Left colon (tissue), 2 donors: Measurements from ENCODE around the gene ZNF281. TPM values are rescaled to one million over a fixed set of nuclear protein-coding genes. Genes with fewer than 3 reads are reported as not detected.
"Not testable (repeated sequence)": the region's sequence is repeated elsewhere in the genome, so short reads cannot be mapped to it uniquely, and the experiment has no call there.

Experiments
- ATAC-seq: fragments of 200-7000 bp; cut with Tn5 transposase; one replicate; pipeline ENCODE4 v1.9.1; 2020; ENCODE audit warnings: mild to moderate bottlenecking, moderate library complexity
- DNase-seq, 2 donors: peaks; one replicate each; pipeline ENCODE4 v3.0.0-alpha.2; 2020
- intact Hi-C, 2 donors: fragments of 100-400 bp; cut with DNase I in 1 of 2; cut with micrococcal nuclease in 1 of 2; formaldehyde crosslinking; loops; one replicate each; pipeline versions ENCODE4 v1.11.2 to v1.14.0; 2022; cut with DNase I, micrococcal nuclease
- total RNA-seq, 2 donors: library from RNA; stranded (reverse); fragmentation: NEBNext Ultra II Directional; extraction: Animal tissue kit (Norgen Biotek cat#: 25700); gene quantifications; one replicate each; pipeline ENCODE4 v1.2.1, GENCODE V29; 2021
- donor health status: DM: no; HTN: no; CAD: no.
- donor health status: DM: yes; HTN: yes; CAD: no.

The ZNF281 gene
- total RNA-seq, 2 donors from 2014 or later = 6.8 to 9.2 TPM

DNA sequence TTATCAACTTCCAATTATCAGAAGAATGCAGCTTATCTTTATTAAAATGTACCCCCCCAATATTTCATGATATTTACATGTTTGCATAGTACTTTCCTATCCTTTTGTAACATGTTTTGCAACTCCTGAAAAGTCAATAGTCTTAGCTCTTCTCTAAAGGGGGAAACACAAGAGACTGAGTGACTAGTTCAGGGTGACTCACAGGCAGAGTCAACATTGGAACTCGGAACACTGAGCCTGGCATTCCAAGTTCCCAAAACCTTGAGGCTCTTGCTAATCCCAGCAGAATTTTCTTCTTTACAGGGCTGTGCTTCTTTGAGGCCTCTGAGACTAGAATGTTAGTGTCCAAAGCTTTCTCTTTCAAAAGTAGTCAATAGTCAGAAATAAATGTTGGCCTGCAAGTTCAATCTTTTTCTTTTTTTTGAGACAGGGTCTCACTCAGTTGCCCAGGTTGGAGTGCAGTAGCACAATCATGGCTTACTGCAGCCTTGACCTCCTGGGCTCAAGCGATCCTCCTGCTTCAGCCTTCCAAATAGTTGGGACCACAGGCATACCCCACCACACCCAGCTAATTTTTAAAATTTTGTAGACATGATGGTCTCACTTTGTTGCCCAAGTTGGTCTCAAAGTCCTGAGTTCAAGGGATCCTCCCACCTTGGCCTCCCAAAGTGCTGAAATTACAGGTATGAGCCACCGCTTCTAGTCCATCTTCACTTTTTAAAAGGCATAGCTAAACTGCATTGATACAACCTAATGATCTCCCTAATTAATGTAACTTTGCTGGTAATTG lies 37.5 kb downstream of the ZNF281 start:
- intact Hi-C loops = no loop called here
- DNase-seq (no peak), ATAC-seq (no peak)

DNA sequence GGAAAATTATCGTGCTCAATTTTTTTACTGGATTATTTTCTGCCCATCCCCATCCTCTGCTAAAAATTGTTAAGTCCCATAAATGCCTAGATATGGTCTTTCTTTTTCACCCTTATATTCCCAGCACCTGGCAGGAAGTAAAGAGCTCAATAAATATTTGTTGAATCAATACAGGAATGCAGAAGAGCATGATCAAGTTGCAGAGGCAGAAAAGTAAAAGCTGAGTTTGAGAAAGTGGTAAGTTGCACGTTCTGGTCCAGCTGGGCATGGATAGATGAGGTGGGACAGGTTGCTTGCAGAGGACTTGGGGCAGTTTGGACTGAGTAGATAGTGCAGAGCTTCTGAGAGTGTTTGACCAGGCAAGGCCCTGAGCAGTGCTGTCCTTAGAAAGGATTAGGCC lies 40.1 kb downstream of the ZNF281 start:
- no peak for DNase-seq
- intact Hi-C loops = no loop called here
- ATAC-seq = no peak

DNA sequence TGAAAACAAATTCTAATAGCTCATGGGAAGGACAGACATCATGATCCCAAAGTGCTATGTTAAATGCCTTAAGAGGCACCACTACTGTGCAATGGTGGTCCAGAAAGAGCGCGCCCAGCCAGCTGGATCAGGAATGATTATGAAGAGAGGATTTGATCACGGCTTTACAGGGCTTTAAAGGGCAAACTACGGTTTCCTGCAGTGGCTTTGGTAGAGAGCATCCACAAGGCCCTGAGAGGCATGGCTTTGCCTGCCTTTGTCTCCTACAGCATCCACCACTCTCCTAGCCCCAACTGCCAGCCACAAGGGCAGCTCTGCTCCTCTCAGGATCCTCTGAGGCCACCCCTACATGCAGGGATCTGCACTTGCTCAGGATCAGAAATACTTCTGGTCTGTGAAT lies 40.7 kb downstream of the ZNF281 start:
- intact Hi-C loops = no loop called here
- DNase-seq (no peak), ATAC-seq (no peak)

DNA sequence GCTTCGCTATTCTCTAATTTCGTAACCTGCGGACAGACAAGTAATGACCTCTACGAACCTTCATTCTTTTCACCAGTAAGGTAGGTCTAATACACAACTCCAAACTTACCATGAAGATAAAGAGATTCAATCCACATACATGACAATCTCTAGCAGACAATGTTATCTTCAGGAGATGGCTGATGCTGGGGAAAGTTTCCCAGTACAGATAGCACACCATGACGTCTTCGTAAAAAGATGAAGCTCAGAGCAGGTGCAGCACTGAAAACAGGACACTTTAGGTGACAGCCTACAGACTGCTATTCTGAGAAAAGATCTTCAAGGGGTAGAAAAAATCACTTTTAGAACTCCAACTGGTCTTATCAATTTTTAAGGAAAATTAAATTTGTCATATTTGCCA lies 41.3 kb downstream of the ZNF281 start:
- intact Hi-C loops = no loop called here
- ATAC-seq (no peak), DNase-seq (no peak)

DNA sequence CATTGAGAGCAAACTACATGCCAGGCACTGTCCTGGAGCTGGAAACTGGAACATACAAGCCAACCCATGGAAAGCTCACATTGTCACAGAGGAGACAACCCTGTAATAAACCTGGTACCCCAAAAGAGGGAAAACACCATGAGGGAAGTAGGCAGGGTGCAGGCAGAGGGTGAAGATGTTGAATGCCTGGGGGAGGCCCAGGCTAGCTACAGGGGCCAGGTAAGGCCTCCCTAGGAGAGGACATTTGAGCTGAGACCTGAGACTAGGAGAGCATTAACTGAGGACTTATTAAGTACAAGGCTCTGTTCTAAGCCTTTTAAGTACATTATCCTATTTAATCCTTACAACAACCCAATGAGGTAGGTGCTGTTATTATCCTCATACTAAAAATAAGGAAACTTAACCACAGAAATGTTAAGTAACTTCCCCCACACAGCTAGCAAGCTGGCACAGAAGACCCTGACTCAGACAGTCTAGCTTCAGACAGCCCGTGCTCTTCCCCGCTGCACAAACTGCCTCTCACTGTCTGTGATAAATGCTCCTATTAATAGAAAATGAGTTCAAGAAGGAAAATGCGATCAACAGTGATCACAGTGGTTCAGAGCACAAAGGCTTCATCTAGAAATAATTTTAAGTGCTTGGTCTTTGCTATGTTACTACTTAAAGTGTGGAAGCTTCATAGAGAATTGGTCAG lies 41.8 kb downstream of the ZNF281 start:
- intact Hi-C loops = no loop called here
- ATAC-seq (no peak), DNase-seq (no peak)

DNA sequence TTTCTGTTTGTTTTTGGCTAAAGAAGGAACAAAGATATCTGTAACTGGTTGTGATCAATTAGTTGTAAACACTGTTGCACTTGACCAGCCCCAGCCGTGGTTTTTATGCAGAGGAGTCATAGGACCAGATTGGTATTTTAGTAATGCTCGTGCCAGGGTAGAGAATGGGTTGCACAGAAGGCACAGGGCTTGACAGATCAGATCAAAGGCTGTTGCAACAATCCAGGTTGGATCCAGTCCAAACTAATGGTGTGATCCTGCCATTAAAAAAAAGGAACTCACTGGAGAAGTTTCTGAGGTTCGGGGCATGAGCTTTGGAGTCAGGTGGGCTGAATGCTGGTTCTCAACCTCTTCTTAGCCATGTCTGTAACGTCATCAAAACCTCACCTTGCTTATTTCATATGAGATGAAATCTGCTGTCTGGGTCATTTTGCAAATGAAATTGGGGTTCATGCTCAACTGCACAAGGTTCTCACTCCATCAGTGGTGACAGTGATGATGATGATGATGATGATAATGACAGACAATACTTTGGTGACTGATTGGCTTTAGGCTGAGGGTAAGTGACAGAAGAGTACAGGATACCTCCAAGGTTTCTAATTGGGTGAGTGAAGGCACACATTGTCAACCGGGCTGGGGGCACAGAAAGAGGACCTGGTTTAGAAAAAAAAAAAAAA lies 43.1 kb downstream of the ZNF281 start:
- ATAC-seq = no peak
- DNase-seq = no peak
- intact Hi-C loops = no loop called here

DNA sequence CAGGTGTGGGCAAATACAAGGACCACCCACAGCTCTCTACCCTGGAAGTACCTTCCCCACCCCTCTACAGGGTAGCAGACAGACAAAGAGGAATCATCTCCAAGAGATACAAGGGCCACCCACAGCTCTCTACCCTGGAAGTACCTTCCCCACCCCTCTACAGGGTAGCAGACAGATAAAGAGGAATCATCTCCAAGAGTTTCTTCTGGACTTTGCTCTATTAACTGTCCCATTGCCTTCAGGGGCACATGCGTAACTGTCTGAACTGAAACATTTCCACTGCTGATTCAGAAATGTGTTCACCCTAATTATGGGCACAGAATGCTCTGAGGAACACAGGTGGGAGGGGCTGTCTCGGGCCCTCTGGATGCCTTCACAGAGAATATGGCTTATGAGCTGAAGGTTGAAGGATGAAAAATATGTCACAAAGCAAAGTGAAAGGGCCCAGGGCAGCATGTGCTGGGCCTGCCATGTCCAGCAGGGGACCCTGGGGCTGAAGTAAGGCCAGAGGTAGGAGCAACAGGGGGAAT lies 43.9 kb downstream of the ZNF281 start:
- ATAC-seq (no peak), DNase-seq (no peak)
- intact Hi-C loops = no loop called here

DNA sequence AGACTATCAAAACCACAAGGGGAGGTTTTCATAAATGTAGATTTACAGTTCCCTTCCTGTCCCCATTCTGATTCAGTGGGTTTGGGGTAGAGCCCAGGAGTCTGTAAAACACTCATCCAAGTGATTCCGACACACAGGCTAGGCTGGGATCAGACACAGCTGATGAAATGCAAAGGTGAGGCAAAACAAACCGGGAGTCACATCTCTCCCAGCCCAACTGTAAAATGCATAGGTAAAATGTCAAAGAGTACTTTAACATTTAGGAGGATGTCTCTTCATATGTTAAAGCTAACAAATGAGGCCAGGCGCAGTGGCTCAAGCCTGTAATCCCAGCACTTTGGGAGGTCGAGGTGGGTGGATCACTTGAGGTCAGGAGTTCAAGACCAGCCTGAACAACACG lies 45.0 kb downstream of the ZNF281 start:
- no peak for ATAC-seq

DNA sequence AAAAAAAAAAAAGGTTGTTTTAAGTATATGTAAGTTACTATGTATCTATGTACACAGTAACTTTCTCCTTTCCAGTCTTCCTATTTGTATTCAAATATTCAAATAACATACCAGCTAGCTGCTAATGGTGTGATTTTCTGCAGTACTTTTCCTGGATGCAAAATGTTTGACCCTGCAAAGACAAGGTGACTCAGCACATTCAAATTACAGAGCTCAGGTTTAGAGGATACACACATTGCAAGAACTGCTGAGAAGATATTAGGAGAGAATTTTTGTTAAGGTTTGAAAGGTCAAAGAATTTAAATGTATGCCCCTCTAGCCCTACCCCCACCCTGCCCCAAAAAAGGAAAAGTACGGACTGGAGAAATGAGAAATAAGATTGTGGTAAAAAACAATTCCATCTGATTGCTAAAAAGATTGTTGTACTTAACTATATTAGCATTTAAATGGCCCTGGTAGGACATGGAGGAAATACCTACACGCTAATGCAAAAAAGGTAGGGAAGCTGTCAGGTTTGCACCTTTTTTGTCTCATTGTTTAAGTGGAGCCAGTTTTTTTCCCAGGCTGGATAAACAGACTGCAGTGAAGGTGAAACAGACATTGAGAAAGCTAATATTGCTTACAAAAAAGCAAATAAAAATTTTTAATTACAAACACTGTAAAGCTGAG lies 45.6 kb downstream of the ZNF281 start:
- intact Hi-C loops = no loop called here
- DNase-seq (no peak), ATAC-seq (no peak)

More for the DNA sequence above, 45.0 kb downstream of the ZNF281 start:
- no peak for DNase-seq
- intact Hi-C loops = no loop called here

DNA sequence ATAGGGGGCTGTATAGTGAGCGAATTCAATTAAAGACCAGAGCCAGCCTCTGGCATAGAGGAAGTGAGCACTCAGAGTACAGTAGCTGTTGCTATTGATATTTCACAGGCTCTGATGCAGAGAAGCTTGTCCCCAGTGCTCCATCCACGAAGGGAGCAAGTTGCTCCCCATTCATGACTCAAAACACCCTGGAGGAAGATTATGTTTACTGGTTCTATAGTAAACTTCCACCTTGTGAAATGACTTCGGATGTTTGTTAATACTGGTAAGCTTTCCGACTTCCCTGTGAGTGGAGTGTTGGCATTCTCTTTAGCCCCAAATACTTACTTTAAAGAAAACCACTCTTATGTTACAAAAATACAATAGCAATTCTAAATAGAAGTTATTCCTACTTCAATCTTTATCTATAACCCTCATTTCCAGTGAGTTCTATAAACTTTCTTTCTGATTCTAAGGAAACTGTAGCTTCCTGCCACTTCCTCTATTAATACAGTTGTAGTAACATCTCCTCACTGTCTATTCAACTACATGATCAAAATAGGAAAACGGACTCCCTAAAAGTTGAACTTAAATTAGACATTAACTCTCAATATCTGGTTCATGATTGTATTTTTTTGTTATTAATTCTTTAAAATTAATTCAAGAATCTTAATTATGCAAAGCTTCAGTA lies 46.4 kb downstream of the ZNF281 start:
- ATAC-seq = no peak
- intact Hi-C loops = no loop called here
- DNase-seq = no peak

DNA sequence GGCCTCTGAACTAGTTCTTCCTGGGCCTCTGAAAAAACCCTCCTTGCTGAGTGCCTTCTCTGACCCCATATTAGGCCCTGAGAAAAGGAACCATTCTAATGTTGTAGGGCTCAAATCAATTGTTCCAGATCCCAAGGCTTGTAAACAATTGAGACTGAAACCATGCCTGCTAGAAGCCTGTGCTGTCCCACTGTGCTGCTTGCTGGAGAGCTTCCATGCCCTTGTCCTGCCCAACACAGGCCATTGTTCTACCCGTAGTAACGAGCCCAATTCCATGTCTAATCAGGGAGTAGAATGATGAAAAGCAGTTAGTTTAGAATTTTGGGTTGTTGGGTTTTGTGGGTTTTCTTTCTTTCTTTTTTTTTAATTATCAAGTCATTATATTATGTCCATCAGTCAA lies 47.4 kb downstream of the ZNF281 start:
- no peak for ATAC-seq
- intact Hi-C loops = no loop called here

DNA sequence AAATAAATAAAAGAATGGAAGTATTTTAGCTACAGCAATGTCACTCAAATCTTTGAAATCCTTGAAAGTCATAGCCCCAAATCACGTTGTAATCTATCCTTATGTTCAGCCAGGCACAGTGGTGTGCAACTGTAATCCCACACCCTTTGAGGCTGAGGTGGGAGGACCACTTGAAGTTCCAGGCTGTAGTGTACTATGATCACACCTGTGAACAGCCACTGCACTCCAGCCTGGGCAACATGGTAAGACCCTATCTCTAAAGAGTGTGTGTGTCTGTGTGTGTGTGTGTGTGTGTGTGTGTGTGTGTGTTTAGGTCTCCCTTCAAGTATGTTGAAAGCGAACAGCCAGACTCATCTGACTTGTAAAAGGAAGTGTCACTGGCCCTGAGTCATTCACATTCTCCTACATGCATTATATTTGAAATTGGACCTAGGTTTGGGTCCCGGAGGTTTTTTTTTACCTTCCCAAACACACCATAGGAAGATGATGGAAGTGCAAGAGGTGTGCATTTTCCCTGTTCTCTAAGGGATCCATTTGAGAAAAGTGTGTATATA lies 50.1 kb downstream of the ZNF281 start:
- ATAC-seq (no peak), DNase-seq (no peak)
- intact Hi-C loops = no loop called here

More for the DNA sequence above, 47.4 kb downstream of the ZNF281 start:
- no peak for DNase-seq

DNA sequence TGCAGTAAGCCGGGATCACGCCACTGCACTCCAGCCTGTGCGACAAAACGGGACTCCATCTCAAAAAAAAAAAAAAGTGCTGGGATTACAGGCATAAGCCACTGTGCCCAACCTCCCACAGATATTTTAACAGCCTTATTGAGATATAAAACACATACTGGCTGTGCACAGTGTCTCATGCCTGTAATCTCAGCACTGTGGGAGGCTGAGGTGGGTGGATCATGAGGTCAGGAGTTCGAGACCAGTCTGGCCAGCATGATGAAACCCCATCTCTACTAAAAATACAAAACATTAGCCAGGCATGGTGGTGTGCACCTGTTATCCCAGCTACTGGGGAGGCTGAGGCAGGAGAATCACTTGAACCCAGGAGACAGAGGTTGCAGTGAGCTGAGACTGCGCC lies 51.9 kb downstream of the ZNF281 start:
- intact Hi-C loops, ATAC-seq: not testable (repeated sequence)

DNA sequence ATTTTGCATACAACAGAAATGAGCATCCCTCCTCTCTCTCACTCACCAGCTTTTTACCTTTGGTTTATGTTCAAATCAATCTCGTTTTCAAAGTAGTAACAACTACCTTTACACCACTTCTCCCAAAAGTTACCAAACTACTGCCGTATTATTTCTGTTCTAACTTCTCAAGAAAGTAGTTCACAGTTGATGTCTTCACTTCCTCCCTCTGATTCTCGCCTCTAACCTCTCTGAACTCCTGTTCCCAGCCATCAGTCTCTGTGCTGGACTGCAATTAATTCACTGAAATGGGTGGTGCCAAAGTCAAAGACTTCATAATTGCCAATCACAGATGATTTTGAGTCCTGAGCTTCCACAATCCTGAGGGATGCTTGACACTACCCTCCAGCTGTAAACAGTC lies 54.0 kb downstream of the ZNF281 start:
- intact Hi-C loops = no loop called here
- DNase-seq (no peak), ATAC-seq (no peak)

More for the DNA sequence above, 51.9 kb downstream of the ZNF281 start:
- not testable (repeated sequence) for DNase-seq

Other genes with a start within 250 kb of the ZNF281 start
- 1 to 10 TPM in 1 of 2 donors, under 1 TPM in 1; 0.67 to 2.0 TPM for gene KIF14, start 210.7 kb upstream of the ZNF281 start, total RNA-seq